ACHN (cell line): Measurements from ENCODE around the gene ICA1.
"Not testable (repeated sequence)": the region's sequence is repeated elsewhere in the genome, so short reads cannot be mapped to it uniquely, and the experiment has no call there.

ENCODE experiments used
- DNase-seq: peaks from one replicate; pipeline ENCODE4 v3.0.0-alpha.2; 2015
- in situ Hi-C: cut with HindIII; loops from 2 replicates; pipeline ENCODE4 v1.10.0; 2017; ENCODE audit warnings: low sequenced_read_pairs, low pct_ligation_motif_present, low pct_unique_long_range_greater_than_20kb

The ICA1 gene

DNA sequence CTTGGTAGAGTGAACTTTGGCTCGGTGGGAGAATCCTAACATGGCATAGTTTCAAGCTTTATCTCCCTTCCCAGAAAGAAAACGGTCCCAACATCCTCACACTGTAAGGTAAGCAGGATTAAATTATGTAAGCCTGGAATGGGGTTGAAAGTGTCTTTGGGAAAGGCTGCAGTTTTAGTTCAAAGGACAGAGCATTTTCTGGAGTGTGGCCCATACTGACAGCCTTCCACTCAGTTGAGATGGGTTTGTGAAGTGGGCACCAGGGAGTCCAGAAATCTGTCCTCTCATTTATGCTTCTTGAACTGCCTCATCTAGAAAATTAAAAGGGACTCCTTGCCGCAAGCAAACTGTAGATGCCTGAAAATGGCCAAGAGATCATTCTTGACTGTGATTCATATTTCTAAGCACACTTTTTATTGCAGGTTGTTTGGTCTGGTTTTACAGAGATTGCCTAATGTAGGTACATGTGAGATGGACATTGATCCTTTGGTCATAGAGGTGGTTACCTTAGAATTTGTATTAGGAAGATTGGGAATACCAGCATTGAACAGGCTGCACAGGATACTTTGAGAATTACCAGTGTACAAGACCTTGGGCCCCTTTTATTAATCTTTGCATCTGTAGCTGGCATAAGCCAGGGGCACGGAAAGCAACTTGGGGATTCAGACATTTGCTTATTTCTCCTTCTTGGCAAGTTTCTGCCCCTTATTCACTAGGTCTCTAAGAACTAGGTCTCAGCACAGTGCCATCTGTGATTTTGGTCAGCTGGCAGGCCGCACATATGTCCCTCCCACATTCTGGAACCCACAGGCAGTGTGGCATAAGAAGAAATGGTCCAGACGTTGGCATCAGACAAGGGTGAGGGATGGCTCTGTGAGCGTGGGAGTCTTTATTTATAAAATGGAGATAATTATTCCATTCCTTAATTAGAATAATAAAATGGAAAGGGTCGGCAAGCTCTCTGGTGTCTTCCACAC lies 167.5 kb downstream of the ICA1 start:
- in situ Hi-C loops = no loop called here
- no peak for DNase-seq

- in situ Hi-C loops = no loop called here
- DNase-seq = no peak
These were observed 169.8 kb downstream of the ICA1 start for GRCh38 chr7:8092140-8092539.

DNA sequence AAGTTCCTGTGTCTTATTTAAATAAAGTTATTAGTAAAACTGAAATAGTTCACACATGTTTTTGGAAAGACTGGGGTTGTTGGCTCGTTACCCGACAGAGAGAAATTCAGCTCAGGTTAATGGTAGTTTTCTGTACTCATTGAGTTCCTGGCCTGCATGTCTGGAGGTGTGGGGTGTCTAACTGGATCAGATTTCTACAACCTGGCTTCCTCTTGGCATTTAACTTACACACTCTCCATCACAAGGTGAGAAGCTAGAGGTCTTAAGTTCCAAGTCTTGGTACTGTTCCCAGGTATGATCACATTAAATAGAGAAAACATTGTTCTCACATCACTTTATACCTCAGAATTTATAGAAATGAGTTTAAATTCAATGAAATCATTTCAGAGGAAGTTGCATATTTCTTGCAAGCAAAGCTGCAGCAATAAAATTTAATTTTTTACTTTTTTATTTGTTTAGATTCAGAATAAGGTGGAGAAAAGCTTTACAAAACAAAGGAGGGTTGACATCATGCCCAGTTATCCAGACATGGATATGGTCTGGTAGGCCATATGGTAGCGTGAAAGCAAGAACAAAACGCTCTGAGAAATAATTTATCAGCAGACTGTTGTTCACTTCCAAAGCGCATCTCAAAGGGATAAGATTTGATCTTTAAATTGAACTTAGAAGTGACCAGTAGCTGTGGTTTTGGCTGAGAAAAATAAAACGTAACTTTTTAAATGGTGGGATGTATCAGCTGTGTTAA lies 172.8 kb downstream of the ICA1 start:
- in situ Hi-C loops = no loop called here
- DNase-seq = no peak

- in situ Hi-C loops = no loop called here
- DNase-seq = no peak
These were observed 175.7 kb downstream of the ICA1 start for GRCh38 chr7:8086239-8086638.

DNA sequence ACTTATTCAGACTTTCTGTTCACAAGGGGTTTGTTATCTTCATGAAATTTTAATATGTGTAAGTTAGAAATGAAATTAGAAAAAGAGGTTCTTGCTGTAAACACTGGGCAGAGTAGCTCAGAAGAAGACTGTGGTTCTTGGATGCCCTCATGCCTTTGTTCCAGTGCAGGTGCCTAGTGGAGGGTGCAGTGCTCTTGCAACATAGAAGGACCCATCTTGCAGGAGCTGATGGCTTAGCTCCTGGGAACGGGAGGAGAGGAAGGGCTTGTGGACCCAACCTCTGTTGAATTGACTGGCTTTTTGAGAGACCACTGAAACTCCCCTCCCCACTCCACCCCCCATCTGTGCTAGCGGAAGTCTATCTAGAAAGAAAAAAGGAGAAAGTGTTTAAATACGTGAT lies 176.5 kb downstream of the ICA1 start:
- DNase-seq = no peak
- in situ Hi-C loops = no loop called here

DNA sequence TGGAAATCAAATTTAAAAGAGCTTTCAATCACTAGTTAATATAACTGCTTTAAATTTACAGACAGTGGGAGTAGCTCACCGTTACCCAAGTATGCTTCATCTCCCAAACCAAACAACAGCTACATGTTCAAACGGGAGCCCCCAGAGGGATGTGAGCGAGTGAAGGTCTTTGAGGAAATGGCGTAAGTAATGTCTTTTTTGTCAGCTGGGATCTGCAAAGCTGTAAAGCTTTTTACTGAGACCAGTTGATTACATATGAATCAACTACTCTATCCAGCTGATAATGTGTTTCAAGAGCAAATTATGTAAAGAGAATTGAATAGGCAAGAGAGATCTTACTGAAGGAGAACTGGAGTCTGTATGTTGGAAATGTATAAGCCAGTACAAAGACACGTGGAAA lies 177.1 kb downstream of the ICA1 start:
- DNase-seq = no peak

DNA sequence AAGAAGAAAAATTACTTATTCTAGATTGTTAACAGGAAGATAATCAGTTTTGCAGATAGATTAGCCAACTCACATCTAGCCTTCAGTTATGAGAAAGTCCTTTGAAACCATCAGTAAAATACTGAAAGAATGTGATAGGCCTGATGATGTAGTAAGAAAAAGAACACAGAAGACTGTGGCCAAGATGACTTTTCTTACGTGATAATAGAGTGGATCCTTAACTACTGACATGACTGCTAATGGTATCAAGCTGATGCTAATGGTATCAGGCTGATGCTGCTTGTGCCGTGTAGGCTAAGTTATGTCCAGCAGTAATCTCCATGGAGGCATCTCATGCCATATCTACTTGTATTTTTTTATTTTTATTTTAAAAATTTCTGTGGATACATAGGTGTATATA lies 179.2 kb downstream of the ICA1 start:
- in situ Hi-C loops = no loop called here

More for the DNA sequence above, 177.1 kb downstream of the ICA1 start:
- in situ Hi-C loops = no loop called here

GRCh38 chr7:8078418-8078817 lies 183.5 kb downstream of the ICA1 start:
- no peak for DNase-seq
- in situ Hi-C loops = no loop called here

More for the DNA sequence above, 179.2 kb downstream of the ICA1 start:
- no peak for DNase-seq

DNA sequence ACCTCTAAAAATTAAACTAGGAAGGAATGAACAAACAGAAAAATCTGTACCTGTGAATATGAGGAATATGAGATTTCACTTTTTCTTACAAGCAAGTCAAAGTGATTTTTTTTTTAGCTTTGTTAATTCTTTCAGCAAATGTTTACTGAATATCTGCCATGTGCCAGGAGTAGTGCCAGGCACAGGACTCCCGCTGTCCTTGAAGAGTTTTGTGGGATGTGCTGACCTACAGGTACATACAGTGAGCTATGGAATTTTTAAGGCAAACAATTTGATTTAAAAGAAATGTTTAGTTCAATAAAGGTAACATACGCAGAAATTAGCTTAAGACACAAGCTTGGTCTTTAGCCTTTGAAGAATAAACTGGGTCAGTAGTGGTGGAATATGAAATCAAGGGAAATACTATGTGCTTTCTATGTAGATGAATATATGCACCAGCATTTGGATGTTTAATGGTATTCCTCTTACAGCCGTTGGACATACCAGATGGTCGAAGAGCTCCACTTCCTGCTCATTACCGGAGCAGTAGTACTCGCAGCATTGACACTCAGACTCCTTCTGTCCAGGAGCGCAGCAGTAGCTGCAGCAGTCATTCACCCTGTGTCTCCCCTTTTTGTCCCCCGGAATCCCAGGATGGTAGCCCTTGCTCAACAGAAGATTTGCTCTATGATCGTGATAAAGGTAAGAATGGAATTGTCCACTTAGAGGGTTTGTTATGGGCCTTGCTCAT lies 191.4 kb downstream of the ICA1 start:
- in situ Hi-C loops = no loop called here
- no peak for DNase-seq

GRCh38 chr7:8068892-8069686 lies 192.9 kb downstream of the ICA1 start:
- DNase-seq = no peak
- in situ Hi-C loops = no loop called here

GRCh38 chr7:8065356-8065813 lies 196.6 kb downstream of the ICA1 start:
- in situ Hi-C loops = no loop called here
- no peak for DNase-seq

- no peak for DNase-seq
- in situ Hi-C loops = no loop called here
These were observed 197.1 kb downstream of the ICA1 start for GRCh38 chr7:8064828-8065227.

DNA sequence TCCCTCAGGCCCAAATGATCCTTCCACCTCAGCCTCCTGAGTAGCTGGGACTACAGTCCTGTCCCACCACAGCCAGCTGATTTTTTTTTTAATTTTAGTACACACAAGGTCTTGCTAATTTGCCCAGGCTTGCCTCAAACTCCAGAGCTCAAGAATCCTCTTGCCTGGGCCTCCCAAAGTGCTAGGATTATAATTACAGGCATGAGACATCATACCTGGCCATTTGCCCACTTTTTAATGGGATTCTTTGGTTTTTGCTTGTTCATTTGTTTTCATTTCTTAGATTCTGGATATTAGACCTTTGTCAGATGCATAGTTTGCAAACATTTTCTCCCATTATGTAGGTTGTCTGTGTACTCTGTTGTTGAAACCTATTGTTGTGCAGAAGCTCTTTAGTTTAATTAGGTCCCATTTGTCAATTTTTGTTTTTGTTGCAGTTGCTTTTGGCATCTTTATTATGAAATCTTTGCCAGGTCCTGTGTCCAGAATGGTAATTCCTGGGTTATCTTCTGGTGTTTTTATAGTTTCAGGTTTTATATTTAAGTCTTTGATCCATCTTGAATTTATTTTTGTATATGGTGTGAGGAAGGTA lies 198.2 kb downstream of the ICA1 start:
- in situ Hi-C loops = no loop called here
- no peak for DNase-seq

GRCh38 chr7:8063300-8063699 lies 198.7 kb downstream of the ICA1 start:
- in situ Hi-C loops, DNase-seq: not testable (repeated sequence)
